DMS53 (cell line): ENCODE results near the gene IGF1R.

Experiments used
- DNase-seq: peaks from one replicate; lab custom pipeline; 2025; lab: John Stamatoyannopoulos, UW

Gene IGF1R

GRCh38 chr15:98705070-98705469 lies 56.7 kb downstream of the IGF1R start:
- DNase-seq: no peak

GRCh38 chr15:98706387-98706786 lies 58.0 kb downstream of the IGF1R start:
- no peak for DNase-seq

- DNase-seq: no peak
These were observed 58.6 kb downstream of the IGF1R start for GRCh38 chr15:98706986-98707385.

- no peak for DNase-seq
These were observed 59.8 kb downstream of the IGF1R start for GRCh38 chr15:98708037-98708590.

- no peak for DNase-seq
These were observed 63.5 kb downstream of the IGF1R start for GRCh38 chr15:98711810-98712209.

GRCh38 chr15:98712845-98713584 lies 64.7 kb downstream of the IGF1R start:
- DNase-seq: no peak

- no peak for DNase-seq
These were observed 65.3 kb downstream of the IGF1R start for GRCh38 chr15:98713585-98714001.

GRCh38 chr15:98714922-98715321 lies 66.6 kb downstream of the IGF1R start:
- DNase-seq: no peak

- DNase-seq: no peak
These were observed 67.1 kb downstream of the IGF1R start for GRCh38 chr15:98715401-98715800.

- no peak for DNase-seq
These were observed 67.6 kb downstream of the IGF1R start for GRCh38 chr15:98715890-98716443.

- no peak for DNase-seq
These were observed 69.0 kb downstream of the IGF1R start for GRCh38 chr15:98717371-98717770.

- DNase-seq: no peak
These were observed 69.6 kb downstream of the IGF1R start for GRCh38 chr15:98717942-98718341.

GRCh38 chr15:98718426-98719136 lies 70.2 kb downstream of the IGF1R start:
- DNase-seq: no peak

- DNase-seq: no peak
These were observed 70.9 kb downstream of the IGF1R start for GRCh38 chr15:98719137-98719740.

GRCh38 chr15:98720031-98720430 lies 71.7 kb downstream of the IGF1R start:
- no peak for DNase-seq

- no peak for DNase-seq
These were observed 72.5 kb downstream of the IGF1R start for GRCh38 chr15:98720577-98721565.

GRCh38 chr15:98722209-98722608 lies 73.9 kb downstream of the IGF1R start:
- no peak for DNase-seq

GRCh38 chr15:98722645-98723044 lies 74.3 kb downstream of the IGF1R start:
- no peak for DNase-seq

GRCh38 chr15:98723195-98723594 lies 74.9 kb downstream of the IGF1R start:
- DNase-seq: no peak

- no peak for DNase-seq
These were observed 75.7 kb downstream of the IGF1R start for GRCh38 chr15:98724048-98724447.

GRCh38 chr15:98724494-98724893 lies 76.2 kb downstream of the IGF1R start:
- no peak for DNase-seq
